Calu3 (cell line): ENCODE measurements around the gene RCHY1. TPM values are rescaled to one million over a fixed set of nuclear protein-coding genes. Genes with fewer than 3 reads are reported as not detected.

Experiments
- BruUV-seq: library from RNA; stranded (reverse); fragments of 400-500 nt; replicated peaks from 2 replicates; lab custom pipeline; 2021; lab: Mats Ljungman, UMichigan
- CTCF ChIA-PET: fragments of 300-600 bp; sonication (Branson Sonifier 250); formaldehyde crosslinking; loops from one replicate; lab custom pipeline; 2022; ENCODE audit warnings: antibody characterized with exemption; lab: Charles Lee
- DNase-seq: peaks from one replicate; pipeline ENCODE4 v3.0.0; 2022
- H3K27ac Mint-ChIP-seq: one replicate; pipeline ENCODE4 v1.8.0; 2022; ENCODE audit warnings: mixed read lengths; ENCODE audit not compliant: unreplicated experiment
- H3K27me3 Mint-ChIP-seq: one replicate; pipeline ENCODE4 v1.8.0; 2022; ENCODE audit warnings: mixed read lengths; ENCODE audit not compliant: unreplicated experiment
- H3K36me3 Mint-ChIP-seq: one replicate; pipeline ENCODE4 v1.8.0; 2022; ENCODE audit warnings: mild to moderate bottlenecking, moderate library complexity, mixed read lengths; ENCODE audit not compliant: insufficient read depth, unreplicated experiment
- H3K4me1 Mint-ChIP-seq: one replicate; pipeline ENCODE4 v1.8.0; 2022; ENCODE audit warnings: mild to moderate bottlenecking, low read depth, mixed read lengths; ENCODE audit not compliant: unreplicated experiment
- H3K4me3 Mint-ChIP-seq: one replicate; pipeline ENCODE4 v1.8.0; 2022; ENCODE audit warnings: mild to moderate bottlenecking, low read depth, moderate library complexity, mixed read lengths; ENCODE audit not compliant: unreplicated experiment
- H3K9me3 Mint-ChIP-seq: one replicate; pipeline ENCODE4 v1.8.0; 2022; ENCODE audit warnings: low read depth, mixed read lengths; ENCODE audit not compliant: unreplicated experiment
- intact Hi-C: fragments of 100-400 bp; cut with micrococcal nuclease; formaldehyde crosslinking; loops from one replicate; pipeline ENCODE4 v1.10.0; 2022; ENCODE audit not compliant: unreplicated experiment
- total RNA-seq: library from RNA; stranded (reverse); gene quantifications from 2 replicates; pipeline ENCODE4 v1.2.3, GENCODE V29; 2022
- TF ChIP-seq, protein P1 (sequence below): fragments of 200-600 bp; IDR thresholded peaks from one replicate; pipeline ENCODE4 v1.8.0; 2022; ENCODE audit warnings: antibody characterized with exemption; ENCODE audit not compliant: unreplicated experiment

RCHY1 gene
- total RNA-seq, 1 experiment from 2014 or later = 12.5 TPM

- no peak overlapping the region for H3K4me3 Mint-ChIP-seq
- H3K27me3 Mint-ChIP-seq = peaks cover 61% of the 10 kb centered on the region
- TF ChIP-seq, protein P1, sequence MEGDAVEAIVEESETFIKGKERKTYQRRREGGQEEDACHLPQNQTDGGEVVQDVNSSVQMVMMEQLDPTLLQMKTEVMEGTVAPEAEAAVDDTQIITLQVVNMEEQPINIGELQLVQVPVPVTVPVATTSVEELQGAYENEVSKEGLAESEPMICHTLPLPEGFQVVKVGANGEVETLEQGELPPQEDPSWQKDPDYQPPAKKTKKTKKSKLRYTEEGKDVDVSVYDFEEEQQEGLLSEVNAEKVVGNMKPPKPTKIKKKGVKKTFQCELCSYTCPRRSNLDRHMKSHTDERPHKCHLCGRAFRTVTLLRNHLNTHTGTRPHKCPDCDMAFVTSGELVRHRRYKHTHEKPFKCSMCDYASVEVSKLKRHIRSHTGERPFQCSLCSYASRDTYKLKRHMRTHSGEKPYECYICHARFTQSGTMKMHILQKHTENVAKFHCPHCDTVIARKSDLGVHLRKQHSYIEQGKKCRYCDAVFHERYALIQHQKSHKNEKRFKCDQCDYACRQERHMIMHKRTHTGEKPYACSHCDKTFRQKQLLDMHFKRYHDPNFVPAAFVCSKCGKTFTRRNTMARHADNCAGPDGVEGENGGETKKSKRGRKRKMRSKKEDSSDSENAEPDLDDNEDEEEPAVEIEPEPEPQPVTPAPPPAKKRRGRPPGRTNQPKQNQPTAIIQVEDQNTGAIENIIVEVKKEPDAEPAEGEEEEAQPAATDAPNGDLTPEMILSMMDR = no peak
- CTCF ChIA-PET = no interaction called here
- no peak overlapping the region for H3K27ac Mint-ChIP-seq
- H3K9me3 Mint-ChIP-seq = no peaks in the 10 kb centered on the region
- no peaks in the 10 kb centered on the region for H3K4me1 Mint-ChIP-seq
- intact Hi-C loops = no loop called here
- no peak for DNase-seq
- H3K36me3 Mint-ChIP-seq = no peaks in the 10 kb centered on the region
- no TSS peak for BruUV-seq
These were observed 85.0 kb downstream of the RCHY1 start for GRCh38 chr4:75429208-75429607.

Other genes starting within 250 kb of the RCHY1 start
- gene THAP6, start 70 bp upstream of the RCHY1 start, total RNA-seq = 10.9 and 11.6 TPM in 2 replicates
- gene ODAPH, start 41.7 kb upstream of the RCHY1 start, total RNA-seq = not detected in 2 replicates
- gene CDKL2, start 116.1 kb upstream of the RCHY1 start, total RNA-seq = 2.2 and 2.7 TPM in 2 replicates
- 122 and 128 TPM in 2 replicates for gene G3BP2, start 159.0 kb upstream of the RCHY1 start, total RNA-seq
- 45.2 and 45.4 TPM in 2 replicates for gene USO1, start 210.2 kb upstream of the RCHY1 start, total RNA-seq